K562 (cell line): ENCODE measurements around the gene TTLL11. TPM values are rescaled to one million over a fixed set of nuclear protein-coding genes. Genes with fewer than 3 reads are reported as not detected.

Source experiments
- ATAC-seq: fragments of 200-7000 bp; cut with Tn5 transposase; 3 replicates; pipeline ENCODE4 v1.9.1; 2020; ENCODE audit warnings: moderate library complexity
- BruUV-seq: library from RNA; stranded (reverse); fragments of 400-500 nt; replicated peaks from 2 replicates; lab custom pipeline; 2021; lab: Mats Ljungman, UMichigan
- CTCF ChIA-PET: fragments of 300-600 bp; formaldehyde crosslinking; extraction: SDS; loops from one replicate; lab custom pipeline; 2021; ENCODE audit warnings: low intra/inter-chr PET ratio; lab: Yijun Ruan, JAX
- POLR2A ChIA-PET: fragments of 300-600, 350-650 bp; sonication (Branson Sonifier 250); formaldehyde crosslinking; extraction: SDS; loops from one replicate; lab custom pipeline; 2021; ENCODE audit warnings: antibody characterized with exemption, inconsistent platforms; lab: Yijun Ruan, JAX
- DNase-seq, 4 experiments: peaks; one replicate each; pipeline versions ENCODE4 v3.0.0 to v3.0.0-alpha.2; 2011 to 2018; ENCODE audit warnings: low spot score in 3 of 4, mixed read lengths in 3 of 4; ENCODE audit errors: extremely low read depth in 1 of 4
- FAIRE-seq: peaks from 2 replicates; lab custom pipeline; 2011; peaks lifted over from hg19 to GRCh38; lab: Jason Lieb, UNC
- H2AFZ ChIP-seq: 2 replicates; pipeline ENCODE4 v1.6.0; 2011; ENCODE audit warnings: low read depth, low read length, control low read depth, inconsistent platforms
- H3K27ac ChIP-seq: fragments of 200-600 bp; 3 replicates; pipeline ENCODE4 v1.8.0; 2011; ENCODE audit warnings: low read depth, mild to moderate bottlenecking, control low read depth, inconsistent platforms, low read length, moderate library complexity, mixed read lengths; ENCODE audit errors: extremely low read depth
- H3K27me3 ChIP-seq, 2 experiments: fragments of 300-600 bp in 1 of 2; 2 replicates in 1 of 2; 3 replicates in 1 of 2; pipeline versions ENCODE4 v1.6.0 to v1.8.0; 2011; ENCODE audit warnings: inconsistent platforms in 2 of 2, low read length in 2 of 2, mild to moderate bottlenecking in 1 of 2, mixed read lengths in 1 of 2, moderate library complexity in 1 of 2; ENCODE audit not compliant: control insufficient read depth in 2 of 2, insufficient read depth in 2 of 2
- H3K36me3 ChIP-seq: fragments of 300-600 bp; 3 replicates; pipeline ENCODE4 v1.8.0; 2011; ENCODE audit warnings: mild to moderate bottlenecking, low read length, inconsistent platforms; ENCODE audit not compliant: control insufficient read depth, insufficient read depth
- H3K4me1 ChIP-seq, 2 experiments: fragments of 200-600 bp in 1 of 2; replicated peaks in 1 of 2; 2 replicates in 1 of 2; 3 replicates in 1 of 2; pipeline versions ENCODE4 v1.5.1 to v1.8.0; 2011; ENCODE audit warnings: inconsistent platforms in 2 of 2, low read length in 2 of 2, mild to moderate bottlenecking in 1 of 2, mixed read lengths in 1 of 2, moderate library complexity in 1 of 2; ENCODE audit not compliant: control insufficient read depth in 2 of 2, insufficient read depth in 2 of 2
- H3K4me2 ChIP-seq: 2 replicates; pipeline ENCODE4 v1.6.1; 2011; ENCODE audit warnings: low read length, control low read depth, inconsistent platforms, mixed read lengths; ENCODE audit not compliant: insufficient read depth
- H3K4me3 ChIP-seq: fragments of 200-600 bp; sonication (generic), shearing (Covaris generic); 2 replicates; pipeline ENCODE4 v1.5.1; 2016; ENCODE audit warnings: control low read depth, inconsistent platforms
- H3K79me2 ChIP-seq: fragments of 200-600 bp; 3 replicates; pipeline ENCODE4 v1.8.0; 2011; ENCODE audit warnings: low read length, inconsistent platforms; ENCODE audit not compliant: control insufficient read depth, insufficient read depth
- H3K9ac ChIP-seq, 2 experiments: 2 replicates each; pipeline versions ENCODE4 v1.6.0 to v1.6.1; 2011; ENCODE audit warnings: low read depth in 2 of 2, low read length in 2 of 2, control low read depth in 1 of 2, inconsistent platforms in 1 of 2, mild to moderate bottlenecking in 1 of 2, mixed read lengths in 1 of 2; ENCODE audit not compliant: insufficient read depth in 1 of 2
- H3K9me1 ChIP-seq: one replicate; pipeline ENCODE4 v1.6.0; 2011; ENCODE audit warnings: inconsistent platforms, mild to moderate bottlenecking, low read length, moderate library complexity; ENCODE audit not compliant: control insufficient read depth, insufficient read depth
- H3K9me3 ChIP-seq: replicated peaks from 2 replicates; pipeline ENCODE4 v1.5.1; 2011; ENCODE audit warnings: low read depth, low read length, inconsistent platforms; ENCODE audit not compliant: control insufficient read depth, insufficient read depth
- H4K20me1 ChIP-seq: replicated peaks from 2 replicates; pipeline ENCODE4 v1.6.1; 2011; ENCODE audit warnings: low read length, inconsistent platforms, mixed read lengths; ENCODE audit not compliant: control insufficient read depth, insufficient read depth
- E2F6 ChIP-seq, 2 experiments: IDR thresholded peaks; 2 replicates each; pipeline ENCODE4 v1.6.1; 2011; ENCODE audit warnings: borderline replicate concordance in 1 of 2, control low read depth in 1 of 2, low read depth in 1 of 2, low read length in 1 of 2, mild to moderate bottlenecking in 1 of 2, mixed read lengths in 1 of 2, moderate library complexity in 1 of 2; ENCODE audit not compliant: insufficient read depth in 1 of 2, insufficient read length in 1 of 2, poor library complexity in 1 of 2, severe bottlenecking in 1 of 2; ENCODE audit errors: extremely low read depth in 1 of 2
- STAT5B ChIP-seq: fragments of 250-450 bp; sonication (Bioruptor Pico); IDR thresholded peaks from 2 replicates; pipeline ENCODE4 v1.8.0; 2021; ENCODE audit warnings: mild to moderate bottlenecking, inconsistent platforms
- WHSC1 ChIP-seq: IDR thresholded peaks from one replicate; pipeline ENCODE4 v1.6.1; 2012; ENCODE audit warnings: low read length, control low read depth, inconsistent platforms
- ZFP91 ChIP-seq: sonication (generic); formaldehyde crosslinking; IDR thresholded peaks from 2 replicates; pipeline ENCODE4 v1.8.0; 2022; ENCODE audit warnings: mild to moderate bottlenecking, missing genetic modification reagents
- WGBS: fragments of 100-300 bp; shearing (Covaris generic); methylation state at CpG from one replicate; pipeline ENCODE4 v1.1.6; 2016; ENCODE audit warnings: low coverage, mixed read lengths; ENCODE audit not compliant: insufficient coverage; ENCODE audit errors: missing lambda C conversion rate; 5-methylcytosine and 5-hydroxymethylcytosine counted together
- in situ Hi-C: fragments of 300-500 bp; cut with MboI; formaldehyde crosslinking; loops from 4 replicates; pipeline ENCODE4 v1.15.0; 2018; ENCODE audit warnings: inconsistent platforms, mixed read lengths
- intact Hi-C: fragments of 100-400 bp; cut with micrococcal nuclease; formaldehyde crosslinking; loops from 2 replicates; pipeline ENCODE4 v1.14.2; 2022
- polyA plus RNA-seq, 8 experiments: library from polyadenylated mRNA; depleted of rRNA in 4 of 8; stranded (reverse) in 5 of 8; unstranded in 3 of 8; fragments of >200 nt; fragmentation: Nextera tagmentation in 2 of 8; fragmentation: Illumina TruSeq in 1 of 8; extraction: Ambion mirVana in 2 of 8; extraction: Trizol in 1 of 8; gene quantifications; 2 replicates each; pipeline versions ENCODE4 v1.2.1 to v1.2.3, GENCODE V29; 2011 to 2014; ENCODE audit warnings: inconsistent platforms in 1 of 8, missing spikeins in 1 of 8
- total RNA-seq, 7 experiments: library from RNA; depleted of rRNA in 6 of 7; stranded (reverse); fragments of >200 nt in 6 of 7; fragmentation: Illumina TruSeq in 2 of 7; extraction: Trizol in 2 of 7; gene quantifications; 2 replicates each; pipeline versions ENCODE4 v1.2.1 to v1.2.3, GENCODE V29; 2011 to 2021; ENCODE audit warnings: low replicate concordance in 1 of 7

Gene TTLL11
- total and polyA plus RNA-seq, 9 of the 15 experiments (the other 6 are each of a cell fraction or from before 2014, with no cell fraction given) = 0.83 to 4.4 (median 2.7) TPM

- Histone ChIP-seq H3K79me2 (no peaks in the 10 kb centered on the region), H3K27me3 (peaks cover 29 to 41% of the 10 kb centered on the region in 2 experiments), H3K4me3 (no peak overlapping the region), H3K27ac (no peak overlapping the region), H3K9me1 (no peaks in the 10 kb centered on the region), H3K9me3 (no peaks in the 10 kb centered on the region), H2AFZ (no peak overlapping the region), H3K9ac (no peak overlapping the region), H3K4me2 (no peak overlapping the region), H4K20me1 (no peaks in the 10 kb centered on the region), H3K36me3 (no peaks in the 10 kb centered on the region), H3K4me1 (no peaks in the 10 kb centered on the region)
- intact Hi-C loops (no loop called here), in situ Hi-C loops (no loop called here)
- WGBS = 10% methylated on average over 15 of the region's 15 CpGs
- ChIA-PET CTCF (no interaction called here), POLR2A (no interaction called here)
- no peak for DNase-seq
- no peak for TF ChIP-seq ZFP91 (CRISPR knock-in tag)
- TF ChIP-seq WHSC1 = no peak
- no peak for TF ChIP-seq E2F6 (IDR thresholded peaks at IDR 0.05; ENCODE audit: borderline replicate concordance in 1 of 2, extremely low read depth in 1 of 2, insufficient read depth in 1 of 2, insufficient read length in 1 of 2, low read depth in 1 of 2, low read length in 1 of 2, poor library complexity in 1 of 2, severe bottlenecking in 1 of 2)
- no peak for TF ChIP-seq STAT5B (CRISPR knock-in tag)
- BruUV-seq = no TSS peak
- ATAC-seq = no peak
- FAIRE-seq = no peak
These were observed 150.2 kb downstream of the TTLL11 start for GRCh38 chr9:121942866-121943382.
